ENCODE results near the gene ST6GALNAC6.
A peak's percentile ranks its signal among the peaks of the same experiment; 100 is the strongest.

ST6GALNAC6 gene

GRCh38 chr9:127945942-127946341 is 46.5 kb upstream of the ST6GALNAC6 start:
- WGBS: 95% methylated on average over 8 of the region's 9 CpGs
- peaks cover 7% of the 10 kb centered on the region for H3K4me1 ChIP-seq (ENCODE audit: control insufficient read depth, insufficient read depth, low read depth, low read length)
- no peak overlapping the region for H2BK12ac ChIP-seq (ENCODE audit: low read length in 2 of 2)
- DNase-seq: no peak
- H2BK5ac ChIP-seq (ENCODE audit: low read depth, low read length, poor library complexity, severe bottlenecking): no peak overlapping the region
- no peaks in the 10 kb centered on the region for H3K9me3 ChIP-seq (ENCODE audit: control insufficient read depth, low read length)
- peaks cover 9% of the 10 kb centered on the region for H3K79me1 ChIP-seq (replicated peaks; ENCODE audit: low read length, poor library complexity, severe bottlenecking)
- no peak overlapping the region for H3K27ac ChIP-seq (ENCODE audit: low read length, poor library complexity, severe bottlenecking)
- H3K27me3 ChIP-seq (ENCODE audit: control insufficient read depth in 1 of 2, insufficient read depth in 1 of 2, low read length in 2 of 2): no peaks in the 10 kb centered on the region
- H3K23ac ChIP-seq (ENCODE audit: low read length in 2 of 2): no peak overlapping the region
- no peak overlapping the region for H3K18ac ChIP-seq (ENCODE audit: low read depth in 1 of 2, low read length in 2 of 2)
- H3K4ac ChIP-seq (ENCODE audit: low read depth in 1 of 2, low read length in 2 of 2): no peak overlapping the region
- no peak overlapping the region for H3K4me2 ChIP-seq (ENCODE audit: low read length, poor library complexity, severe bottlenecking)
- H2AK5ac ChIP-seq (ENCODE audit: low read length, severe bottlenecking): no peak overlapping the region
- H4K91ac ChIP-seq (ENCODE audit: low read length): no peak overlapping the region
- H3K4me3 ChIP-seq (ENCODE audit: insufficient read depth in 1 of 2, low read depth in 1 of 2, low read length in 2 of 2): no peak overlapping the region
- H4K8ac ChIP-seq (ENCODE audit: low read length): no peak overlapping the region
- no peak overlapping the region for H2BK15ac ChIP-seq (ENCODE audit: low read depth, poor library complexity, severe bottlenecking)
- no peak overlapping the region for H3K14ac ChIP-seq (ENCODE audit: low read length in 2 of 2)
- H3K9ac ChIP-seq (ENCODE audit: low read length): no peak overlapping the region
- H2BK120ac ChIP-seq (ENCODE audit: low read depth, low read length): no peak overlapping the region
- H3K36me3 ChIP-seq (ENCODE audit: control insufficient read depth in 1 of 2, insufficient read depth in 2 of 2, low read depth in 1 of 2, low read length in 2 of 2): peaks cover 46 to 65% of the 10 kb centered on the region in 2 experiments
- no peak overlapping the region for H2AFZ ChIP-seq (ENCODE audit: low read depth, low read length)

- WGBS: 98% methylated on average over 24 of the region's 24 CpGs
- no peak overlapping the region for H3K23ac ChIP-seq (ENCODE audit: low read length in 2 of 2)
- no peak overlapping the region for H2AFZ ChIP-seq (ENCODE audit: low read depth, low read length)
These were observed 45.9 kb upstream of the ST6GALNAC6 start for GRCh38 chr9:127945338-127945737.

GRCh38 chr9:127944586-127945218 is 45.3 kb upstream of the ST6GALNAC6 start:
- no peak for DNase-seq
- no peak overlapping the region for H3K23ac ChIP-seq (ENCODE audit: low read length in 2 of 2)
- 98% methylated on average over 38 of the region's 38 CpGs for WGBS

More at GRCh38 chr9:127945338-127945737, 45.9 kb upstream of the ST6GALNAC6 start:
- peaks cover 6% of the 10 kb centered on the region for H3K79me1 ChIP-seq (replicated peaks; ENCODE audit: low read length, poor library complexity, severe bottlenecking)
- no peak overlapping the region for H3K14ac ChIP-seq (ENCODE audit: low read length in 2 of 2)
- peaks cover 7% of the 10 kb centered on the region for H3K4me1 ChIP-seq (ENCODE audit: control insufficient read depth, insufficient read depth, low read depth, low read length)
- H2BK5ac ChIP-seq (ENCODE audit: low read depth, low read length, poor library complexity, severe bottlenecking): no peak overlapping the region
- H3K9me3 ChIP-seq (ENCODE audit: control insufficient read depth, low read length): no peaks in the 10 kb centered on the region
- H3K36me3 ChIP-seq (ENCODE audit: control insufficient read depth in 1 of 2, insufficient read depth in 2 of 2, low read depth in 1 of 2, low read length in 2 of 2): peaks cover 46 to 59% of the 10 kb centered on the region in 2 experiments
- no peak overlapping the region for H3K4me3 ChIP-seq (ENCODE audit: insufficient read depth in 1 of 2, low read depth in 1 of 2, low read length in 2 of 2)
- H3K4ac ChIP-seq (ENCODE audit: low read depth in 1 of 2, low read length in 2 of 2): no peak overlapping the region
- no peak overlapping the region for H4K8ac ChIP-seq (ENCODE audit: low read length)
- no peaks in the 10 kb centered on the region for H3K27me3 ChIP-seq (ENCODE audit: control insufficient read depth in 1 of 2, insufficient read depth in 1 of 2, low read length in 2 of 2)
- no peak overlapping the region for H2BK12ac ChIP-seq (ENCODE audit: low read length in 2 of 2)
- H3K4me2 ChIP-seq (ENCODE audit: low read length, poor library complexity, severe bottlenecking): no peak overlapping the region
- no peak overlapping the region for H3K27ac ChIP-seq (ENCODE audit: low read length, poor library complexity, severe bottlenecking)
- H3K18ac ChIP-seq (ENCODE audit: low read depth in 1 of 2, low read length in 2 of 2): no peak overlapping the region
- DNase-seq: no peak
- no peak overlapping the region for H2AK5ac ChIP-seq (ENCODE audit: low read length, severe bottlenecking)
- H3K9ac ChIP-seq (ENCODE audit: low read length): no peak overlapping the region
- no peak overlapping the region for H2BK120ac ChIP-seq (ENCODE audit: low read depth, low read length)
- no peak overlapping the region for H2BK15ac ChIP-seq (ENCODE audit: low read depth, poor library complexity, severe bottlenecking)
- no peak overlapping the region for H4K91ac ChIP-seq (ENCODE audit: low read length)

GRCh38 chr9:127943731-127944144 is 44.3 kb upstream of the ST6GALNAC6 start:
- Histone ChIP-seq H3K9me3 (ENCODE audit: control insufficient read depth, low read length) (no peaks in the 10 kb centered on the region), H4K8ac (ENCODE audit: low read length) (no peak overlapping the region), H3K23ac (ENCODE audit: low read length in 2 of 2) (no peak overlapping the region), H3K14ac (ENCODE audit: low read length in 2 of 2) (no peak overlapping the region), H3K9ac (ENCODE audit: low read length) (no peak overlapping the region), H2AK5ac (ENCODE audit: low read length, severe bottlenecking) (no peak overlapping the region), H3K4ac (ENCODE audit: low read depth in 1 of 2, low read length in 2 of 2) (no peak overlapping the region), H2BK5ac (ENCODE audit: low read depth, low read length, poor library complexity, severe bottlenecking) (no peak overlapping the region), H3K36me3 (ENCODE audit: control insufficient read depth in 1 of 2, insufficient read depth in 2 of 2, low read depth in 1 of 2, low read length in 2 of 2) (peaks cover 53 to 54% of the 10 kb centered on the region in 2 experiments), H3K18ac (ENCODE audit: low read depth in 1 of 2, low read length in 2 of 2) (no peak overlapping the region), H3K79me1 (replicated peaks; ENCODE audit: low read length, poor library complexity, severe bottlenecking) (peaks cover 4% of the 10 kb centered on the region), H4K91ac (ENCODE audit: low read length) (no peak overlapping the region), H2AFZ (ENCODE audit: low read depth, low read length) (no peak overlapping the region), H3K4me2 (ENCODE audit: low read length, poor library complexity, severe bottlenecking) (no peak overlapping the region), H3K4me1 (ENCODE audit: control insufficient read depth, insufficient read depth, low read depth, low read length) (peaks cover 7% of the 10 kb centered on the region), H2BK15ac (ENCODE audit: low read depth, poor library complexity, severe bottlenecking) (no peak overlapping the region), H3K27me3 (ENCODE audit: control insufficient read depth in 1 of 2, insufficient read depth in 1 of 2, low read length in 2 of 2) (no peaks in the 10 kb centered on the region), H3K4me3 (ENCODE audit: insufficient read depth in 1 of 2, low read depth in 1 of 2, low read length in 2 of 2) (no peak overlapping the region), H2BK12ac (ENCODE audit: low read length in 2 of 2) (no peak overlapping the region), H2BK120ac (ENCODE audit: low read depth, low read length) (no peak overlapping the region), H3K27ac (ENCODE audit: low read length, poor library complexity, severe bottlenecking) (no peak overlapping the region)
- DNase-seq: peak; percentile 79
- 40% methylated on average over 12 of the region's 13 CpGs for WGBS

More at GRCh38 chr9:127944586-127945218, 45.3 kb upstream of the ST6GALNAC6 start:
- Histone ChIP-seq H2BK12ac (ENCODE audit: low read length in 2 of 2) (peak overlapping the region in 1 of 2 experiments; percentile 12), H3K4me2 (ENCODE audit: low read length, poor library complexity, severe bottlenecking) (no peak overlapping the region), H4K8ac (ENCODE audit: low read length) (no peak overlapping the region), H3K79me1 (replicated peaks; ENCODE audit: low read length, poor library complexity, severe bottlenecking) (peaks cover 4% of the 10 kb centered on the region), H3K27me3 (ENCODE audit: control insufficient read depth in 1 of 2, insufficient read depth in 1 of 2, low read length in 2 of 2) (no peaks in the 10 kb centered on the region), H3K36me3 (ENCODE audit: control insufficient read depth in 1 of 2, insufficient read depth in 2 of 2, low read depth in 1 of 2, low read length in 2 of 2) (peaks cover 52 to 58% of the 10 kb centered on the region in 2 experiments), H3K14ac (ENCODE audit: low read length in 2 of 2) (no peak overlapping the region), H2AK5ac (ENCODE audit: low read length, severe bottlenecking) (no peak overlapping the region), H2BK120ac (ENCODE audit: low read depth, low read length) (no peak overlapping the region), H4K91ac (ENCODE audit: low read length) (no peak overlapping the region), H3K18ac (ENCODE audit: low read depth in 1 of 2, low read length in 2 of 2) (no peak overlapping the region), H3K4ac (ENCODE audit: low read depth in 1 of 2, low read length in 2 of 2) (no peak overlapping the region), H2AFZ (ENCODE audit: low read depth, low read length) (no peak overlapping the region), H2BK5ac (ENCODE audit: low read depth, low read length, poor library complexity, severe bottlenecking) (no peak overlapping the region), H3K4me3 (ENCODE audit: insufficient read depth in 1 of 2, low read depth in 1 of 2, low read length in 2 of 2) (no peak overlapping the region), H3K4me1 (ENCODE audit: control insufficient read depth, insufficient read depth, low read depth, low read length) (peaks cover 7% of the 10 kb centered on the region), H3K9ac (ENCODE audit: low read length) (no peak overlapping the region), H3K9me3 (ENCODE audit: control insufficient read depth, low read length) (no peaks in the 10 kb centered on the region), H3K27ac (ENCODE audit: low read length, poor library complexity, severe bottlenecking) (no peak overlapping the region), H2BK15ac (ENCODE audit: low read depth, poor library complexity, severe bottlenecking) (no peak overlapping the region)

Data from mesenchymal stem cell (in vitro differentiated cells and primary cell).